GM12891 (cell line): Measurements from ENCODE around the gene GAMT.

ENCODE experiments used
- DNase-seq: peaks from one replicate; pipeline ENCODE4 v3.0.0; 2011; ENCODE audit warnings: low spot score; ENCODE audit not compliant: insufficient read length
- FAIRE-seq: peaks from 2 replicates; lab custom pipeline; 2011; peaks lifted over from hg19 to GRCh38; lab: Jason Lieb, UNC
- PAX5 ChIP-seq: IDR thresholded peaks from 2 replicates; pipeline ENCODE4 v1.6.1; 2011; ENCODE audit warnings: low read length, moderate library complexity, mild to moderate bottlenecking; ENCODE audit not compliant: insufficient read depth, severe bottlenecking
- POLR2A ChIP-seq: IDR thresholded peaks from 2 replicates; pipeline ENCODE4 v1.6.1; 2011; ENCODE audit warnings: low read depth, low read length, control low read depth
- POLR2AphosphoS5 ChIP-seq: IDR thresholded peaks from 2 replicates; pipeline ENCODE4 v1.6.1; 2011; ENCODE audit warnings: low read depth, low read length, control low read depth
- POU2F2 ChIP-seq: IDR thresholded peaks from 2 replicates; pipeline ENCODE4 v1.6.1; 2011; ENCODE audit warnings: low read depth, mild to moderate bottlenecking, control low read depth, low read length, moderate library complexity
- SPI1 ChIP-seq: IDR thresholded peaks from 2 replicates; pipeline ENCODE4 v1.6.1; 2011; ENCODE audit warnings: low read depth, low read length, control low read depth
- TAF1 ChIP-seq: IDR thresholded peaks from 2 replicates; pipeline ENCODE4 v1.6.1; 2011; ENCODE audit warnings: low read depth, low read length, control low read depth

Gene GAMT

DNA sequence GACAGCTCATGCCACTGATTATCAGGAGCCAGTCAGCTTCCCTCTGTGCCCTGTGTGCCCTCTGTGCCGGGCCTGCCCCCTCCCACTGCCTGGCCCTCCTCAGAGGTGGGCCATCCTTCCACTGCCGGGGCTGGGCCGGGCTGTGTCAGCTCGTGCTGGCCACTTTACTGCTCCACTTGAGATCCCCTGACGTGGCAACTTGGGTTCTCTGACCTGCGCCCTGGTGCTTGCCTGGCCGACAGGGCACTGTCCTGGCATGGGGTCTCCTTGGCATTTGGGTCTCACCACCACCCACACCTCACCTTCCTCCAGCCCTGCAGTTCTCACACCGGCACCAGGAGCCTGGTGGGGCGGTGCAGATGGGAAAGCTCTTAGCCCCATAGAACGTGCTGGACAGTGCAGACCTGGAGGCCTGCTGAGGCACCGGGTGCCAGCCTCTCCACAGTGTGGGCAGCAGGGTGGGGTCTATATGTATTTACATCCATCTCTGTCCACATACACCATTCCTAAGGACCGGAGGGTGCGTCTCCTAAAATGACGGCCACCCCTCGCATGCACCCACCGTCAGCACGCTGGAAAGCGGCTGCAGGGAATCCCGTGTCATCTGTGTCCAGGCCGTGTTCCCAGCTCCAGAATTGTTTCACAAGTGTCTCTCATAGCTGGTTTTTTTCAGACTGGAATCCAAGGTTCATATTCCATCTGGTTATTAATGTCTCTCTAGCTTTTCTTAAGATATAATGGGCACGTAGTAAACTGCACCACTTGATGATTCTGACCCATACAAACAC is 17.8 kb upstream of the GAMT start:
- no peak for TF ChIP-seq POU2F2
- no peak for FAIRE-seq
- no peak for DNase-seq

DNA sequence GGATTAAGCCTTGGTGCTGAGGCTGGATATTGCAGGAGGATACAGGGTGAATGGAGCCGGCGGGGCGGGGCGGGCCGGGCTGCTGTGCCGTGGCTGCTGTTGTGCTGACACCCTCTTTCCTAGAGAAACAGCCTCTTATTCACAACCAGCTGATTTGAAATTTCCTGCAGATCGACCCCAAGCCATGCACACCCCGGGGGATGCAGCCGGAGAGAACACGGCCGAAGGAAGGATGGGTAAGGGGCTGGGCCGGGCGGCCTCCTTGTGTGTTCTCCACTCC is 17.1 kb upstream of the GAMT start:
- no peak for FAIRE-seq
- TF ChIP-seq TAF1, result no peak
- no peak for TF ChIP-seq PAX5
- TF ChIP-seq SPI1, result no peak
- no peak for TF ChIP-seq POU2F2
- no peak for TF ChIP-seq POLR2AphosphoS5
- no peak for TF ChIP-seq POLR2A
- DNase-seq, result no peak

DNA sequence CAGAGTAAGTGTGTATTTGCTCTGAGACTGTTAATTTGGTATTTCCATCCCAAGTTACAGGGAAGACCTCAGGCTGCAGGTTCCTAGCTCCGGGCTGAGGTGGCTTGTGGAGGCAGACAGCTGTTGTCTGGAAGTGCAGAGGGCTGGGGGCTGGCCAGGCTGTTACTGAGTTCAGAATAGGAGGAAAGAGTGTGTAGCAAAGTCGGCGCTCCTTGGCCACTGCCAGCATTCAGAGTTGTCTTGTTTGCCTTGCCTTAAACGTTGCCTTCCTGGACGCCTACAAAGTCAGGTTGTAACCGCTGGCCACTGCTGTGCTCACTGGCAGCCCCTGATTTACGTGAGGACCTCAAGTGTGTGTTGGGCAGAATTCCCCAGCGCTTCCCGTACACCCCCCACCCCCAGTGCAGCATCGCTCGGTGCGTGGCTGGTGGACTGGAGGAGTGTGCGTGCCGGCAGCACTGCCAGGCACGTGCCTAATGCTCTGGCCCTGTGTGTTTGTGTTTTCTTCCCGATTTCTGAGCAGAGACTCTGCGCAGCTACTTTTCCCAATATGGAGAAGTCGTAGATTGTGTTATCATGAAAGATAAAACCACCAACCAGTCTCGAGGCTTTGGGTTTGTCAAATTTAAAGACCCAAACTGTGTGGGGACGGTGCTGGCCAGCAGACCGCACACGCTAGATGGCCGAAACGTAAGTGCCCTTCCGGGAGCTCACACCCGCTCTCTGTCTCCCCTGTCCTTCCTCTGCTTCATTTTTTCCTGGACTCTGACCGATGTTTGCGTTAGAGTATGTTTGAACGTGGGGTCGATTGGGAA is 16.5 kb upstream of the GAMT start:
- DNase-seq, result no peak
- TF ChIP-seq PAX5, result no peak
- TF ChIP-seq POLR2AphosphoS5, result 0 out of 2 replicates have a peak, but pooled peaks have one; percentile 5
- FAIRE-seq, result no peak

DNA sequence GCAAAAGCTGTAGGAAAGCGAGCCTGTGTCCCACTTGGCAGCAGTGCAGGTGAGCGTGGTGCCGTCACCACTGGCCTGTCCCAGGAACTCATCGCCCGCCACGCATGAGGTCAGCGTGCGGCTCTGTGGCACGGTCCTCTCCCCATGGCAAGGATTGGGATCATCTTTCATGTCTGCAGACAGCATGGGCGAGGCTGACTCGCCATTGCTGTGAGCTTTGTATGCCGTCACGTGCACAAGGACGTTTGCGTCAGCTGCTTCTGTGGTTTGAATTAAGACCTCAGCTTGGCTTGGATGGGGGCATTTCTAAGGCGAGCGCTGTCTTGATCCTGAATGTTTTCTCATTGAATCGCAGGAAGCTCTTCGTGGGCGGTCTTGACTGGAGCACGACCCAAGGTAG is 15.8 kb upstream of the GAMT start:
- FAIRE-seq (no peak), DNase-seq (no peak)
- TF ChIP-seq POLR2AphosphoS5, result peak; percentile 54; the same call in 1 of the 2 replicates
- no peak for TF ChIP-seq POLR2A
- no peak for TF ChIP-seq PAX5
- 0 out of 2 replicates have a peak, but pooled peaks have one; percentile 27 for TF ChIP-seq POU2F2

DNA sequence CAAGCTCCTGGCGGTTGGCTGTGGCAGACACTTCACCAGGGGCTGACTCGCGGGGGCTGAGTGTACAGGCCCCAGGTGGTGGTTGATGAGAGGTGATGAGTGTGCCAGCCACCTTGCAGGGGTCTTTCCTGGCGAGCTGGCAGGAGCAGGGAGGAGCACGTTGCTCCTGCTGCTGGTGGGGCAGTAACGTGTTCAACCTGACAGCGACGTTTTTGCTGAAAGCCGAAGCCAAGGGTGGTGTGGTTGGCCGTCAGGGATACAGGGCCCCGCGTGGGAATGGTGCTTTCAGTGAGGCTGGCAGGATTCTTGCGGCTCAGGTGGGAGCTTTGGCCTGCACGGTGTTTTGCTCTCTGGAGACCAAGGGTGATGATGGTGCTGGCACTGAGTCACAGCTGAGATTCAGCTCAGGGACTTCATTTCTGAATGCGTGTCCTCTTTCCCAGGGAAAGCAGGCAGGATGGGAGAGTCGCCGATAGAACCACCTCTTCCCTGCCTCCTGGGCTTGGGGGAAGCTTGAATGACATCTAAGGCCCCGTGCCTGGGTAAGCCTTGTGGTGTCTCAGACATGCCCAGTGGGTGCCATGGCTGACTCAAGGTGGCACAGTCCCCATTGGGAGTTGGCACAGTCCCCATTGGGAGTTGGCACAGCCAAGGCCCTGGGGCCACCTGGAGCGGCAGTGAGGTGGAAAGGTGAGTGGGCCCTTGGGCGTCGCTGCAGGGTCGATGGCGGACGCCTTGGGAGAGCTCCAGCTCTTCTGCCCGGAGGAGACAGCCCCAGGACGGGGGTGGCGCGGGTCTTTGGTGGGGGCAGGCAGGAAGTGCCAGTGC is 14.9 kb upstream of the GAMT start:
- FAIRE-seq (no peak), DNase-seq (no peak)
- TF ChIP-seq POU2F2, result no peak
- TF ChIP-seq POLR2A, result no peak; the same call in 1 of the 2 replicates
- TF ChIP-seq SPI1, result no peak
- no peak for TF ChIP-seq PAX5
- TF ChIP-seq TAF1, result no peak
- 0 out of 2 replicates have a peak, but pooled peaks have one; percentile 1 for TF ChIP-seq POLR2AphosphoS5

DNA sequence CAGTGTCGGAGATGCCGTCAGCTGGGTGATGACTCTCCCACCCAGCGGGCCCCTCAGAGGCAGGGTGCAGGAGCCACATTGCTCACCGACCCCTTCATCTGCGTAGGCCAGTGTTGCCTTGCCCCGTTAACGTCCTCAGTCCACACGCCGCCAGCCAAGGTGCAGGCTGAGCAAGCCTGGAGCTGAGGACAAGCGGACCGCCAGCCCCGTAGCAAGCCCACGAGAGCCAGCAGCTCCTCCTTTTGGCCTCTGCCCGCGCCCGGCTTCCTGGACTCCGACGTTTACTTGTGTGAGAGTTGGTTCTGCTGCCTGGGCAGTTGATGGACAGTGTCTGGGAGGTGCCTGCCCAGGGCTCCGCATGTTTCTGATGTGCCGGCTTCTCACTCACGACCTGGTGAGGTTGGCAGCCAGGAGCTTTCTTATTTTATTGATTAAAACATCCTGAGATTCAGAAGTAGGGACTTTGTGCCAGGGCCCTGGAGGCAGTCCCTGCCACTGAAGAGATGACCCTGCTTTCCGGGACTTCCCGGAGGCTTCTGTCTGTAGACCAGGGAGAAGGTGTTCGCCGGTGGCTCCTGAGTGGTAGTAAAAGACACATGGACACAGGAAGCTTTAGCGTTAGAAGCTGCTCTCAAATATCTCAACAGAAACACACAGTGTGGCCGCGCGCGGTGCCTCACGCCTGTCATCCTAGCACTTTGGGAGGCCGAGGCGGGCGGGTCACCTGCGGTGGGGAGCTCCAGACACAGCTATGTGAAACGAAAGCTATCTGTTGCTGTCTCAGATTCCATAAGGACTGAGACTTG is 11.9 kb upstream of the GAMT start:
- TF ChIP-seq SPI1, result no peak
- no peak for TF ChIP-seq TAF1
- no peak for TF ChIP-seq POU2F2
- no peak for TF ChIP-seq PAX5
- no peak for TF ChIP-seq POLR2A
- no peak for TF ChIP-seq POLR2AphosphoS5
- DNase-seq (no peak), FAIRE-seq (no peak)

DNA sequence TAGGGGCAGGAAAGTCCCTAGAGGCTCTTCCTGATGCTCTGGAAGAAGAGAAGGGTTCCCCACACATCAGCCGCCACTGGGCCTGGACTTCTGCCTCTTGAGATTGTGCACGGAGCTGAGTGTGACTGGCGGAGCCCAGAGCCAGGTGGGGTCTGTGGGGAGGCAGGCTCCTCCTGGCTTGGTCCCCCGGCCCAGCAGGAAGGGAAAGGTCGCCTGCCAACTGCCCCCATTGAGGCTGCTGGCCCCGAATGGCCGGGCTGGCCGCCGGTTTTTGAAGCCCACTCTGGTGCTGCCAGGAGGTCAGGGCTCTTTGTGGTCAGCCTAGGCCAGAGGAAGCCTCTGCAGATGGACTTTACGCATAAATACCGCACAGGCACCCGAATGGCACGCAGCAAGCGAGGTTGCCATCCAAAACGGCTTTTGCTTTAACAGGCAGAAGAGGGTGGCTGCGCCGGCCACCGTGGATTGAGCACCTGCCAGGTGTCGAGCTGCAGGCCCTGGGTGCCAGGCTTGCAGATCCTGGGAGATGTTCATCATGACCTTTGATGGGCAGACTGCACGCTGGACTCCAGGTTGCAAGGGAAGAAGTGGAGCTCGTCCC is 11.1 kb upstream of the GAMT start:
- TF ChIP-seq TAF1 (no peak), PAX5 (no peak), POLR2AphosphoS5 (no peak; the same call in 1 of the 2 replicates), POU2F2 (no peak), POLR2A (no peak)
- FAIRE-seq (no peak), DNase-seq (no peak)

DNA sequence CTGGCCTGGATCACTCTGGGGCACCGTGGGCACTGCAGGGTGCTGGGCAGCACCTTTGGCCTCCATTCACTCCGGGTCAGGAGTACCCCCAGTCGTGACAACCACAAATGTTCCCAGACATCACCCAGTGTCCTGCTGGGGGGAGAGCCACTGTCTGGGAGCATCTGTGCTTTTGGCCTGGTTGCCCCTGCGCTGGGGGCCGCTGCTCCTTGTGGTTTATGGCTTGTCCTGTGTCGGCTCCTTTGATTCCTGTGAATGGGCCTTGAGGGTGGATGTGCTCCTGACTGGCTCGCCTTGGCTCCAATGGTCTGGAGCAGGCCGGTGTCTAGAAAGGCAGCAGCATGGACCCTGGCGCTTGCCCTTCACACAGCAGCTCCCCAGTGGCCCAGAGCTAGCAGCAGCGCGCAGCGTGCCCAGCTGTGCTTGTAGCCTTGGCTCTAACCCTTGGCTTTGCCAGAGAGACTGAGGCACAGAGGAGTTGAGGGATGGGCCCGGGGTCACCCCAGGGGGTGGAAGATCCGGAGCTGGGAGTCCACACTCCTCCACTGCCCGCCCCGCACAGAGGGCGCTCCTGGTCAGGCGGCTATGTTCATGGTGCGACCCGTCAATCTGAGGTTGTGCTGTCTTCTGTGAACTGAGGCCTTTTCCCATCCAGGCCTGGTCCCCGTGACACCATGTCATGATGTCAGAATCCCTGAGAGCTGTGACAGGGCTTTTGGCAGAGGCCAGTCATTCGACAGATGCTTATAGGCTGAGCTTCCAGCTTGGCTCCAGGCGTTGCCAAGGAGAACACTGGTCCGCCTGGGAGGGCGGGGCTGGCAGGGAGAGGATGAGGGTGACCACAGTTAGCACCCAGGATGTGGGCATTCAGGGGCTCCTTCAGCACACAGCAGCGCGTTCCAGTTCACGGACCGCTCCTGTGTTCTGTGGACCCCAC is 10.2 kb upstream of the GAMT start:
- FAIRE-seq (no peak), DNase-seq (no peak)
- TF ChIP-seq POLR2AphosphoS5 (no peak), POLR2A (no peak), POU2F2 (no peak), PAX5 (no peak), TAF1 (no peak), SPI1 (no peak)
